GM18507 (cell line): ENCODE measurements around the gene LRRC8C.
A peak's percentile ranks its signal among the peaks of the same experiment; 100 is the strongest.
"Not testable (repeated sequence)": the region's sequence is repeated elsewhere in the genome, so short reads cannot be mapped to it uniquely, and the experiment has no call there.

ENCODE experiments used
- DNase-seq: peaks from one replicate; pipeline ENCODE4 v3.0.0; 2011; ENCODE audit warnings: low read depth; ENCODE audit not compliant: insufficient read length; ENCODE audit errors: extremely low spot score
- FAIRE-seq: peaks from 2 replicates; lab custom pipeline; 2011; peaks lifted over from hg19 to GRCh38; lab: Jason Lieb, UNC

LRRC8C gene

DNA sequence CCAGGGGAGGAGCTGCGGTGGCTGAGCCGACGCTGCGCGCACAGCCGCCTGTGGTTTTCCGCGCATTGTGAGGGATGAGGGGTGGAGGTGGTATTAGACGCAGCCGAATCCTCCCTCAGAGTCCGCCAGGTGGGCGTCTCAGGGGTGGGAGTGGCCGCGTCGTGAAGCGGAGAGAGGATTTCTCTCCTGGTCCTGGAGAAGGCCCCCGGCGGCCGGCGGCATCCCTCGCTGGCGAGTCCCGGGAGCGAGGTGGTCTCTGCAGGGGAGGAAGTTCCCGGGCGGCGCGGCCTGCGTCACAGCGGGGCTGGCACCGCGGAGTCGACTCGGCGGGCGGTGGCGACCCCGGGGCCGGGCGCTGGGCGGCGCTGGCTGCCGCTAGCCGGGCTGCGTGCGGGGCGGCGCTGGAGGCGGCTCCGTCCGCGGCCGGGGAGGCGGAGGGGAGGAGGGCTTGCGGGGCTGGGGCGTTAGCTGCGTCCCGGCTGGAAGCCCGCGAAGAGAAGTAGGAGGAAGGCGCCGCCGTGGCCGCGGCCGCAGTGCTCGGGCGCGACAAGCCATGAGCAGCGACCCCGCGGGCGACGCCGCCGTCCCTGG, at the start of gene LRRC8C:
Gene LRRC8C, plus strand, starts transcription at position 464 of the 591 bp plus-strand sequence. CDS start 53,354 bp downstream, outside the sequence.
- peak; percentile 64 for DNase-seq
- FAIRE-seq, result peak; percentile 70

DNA sequence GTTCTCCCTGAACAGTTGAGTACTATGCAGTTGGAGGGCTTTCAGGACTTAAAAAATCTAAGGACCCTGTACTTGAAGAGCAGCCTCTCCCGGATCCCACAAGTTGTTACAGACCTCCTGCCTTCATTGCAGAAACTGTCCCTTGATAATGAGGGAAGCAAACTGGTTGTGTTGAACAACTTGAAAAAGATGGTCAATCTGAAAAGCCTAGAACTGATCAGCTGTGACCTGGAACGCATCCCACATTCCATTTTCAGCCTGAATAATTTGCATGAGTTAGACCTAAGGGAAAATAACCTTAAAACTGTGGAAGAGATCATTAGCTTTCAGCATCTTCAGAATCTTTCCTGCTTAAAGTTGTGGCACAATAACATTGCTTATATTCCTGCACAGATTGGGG, 48.7 kb upstream of the LRRC8C start:
- no peak for DNase-seq
- no peak for FAIRE-seq

DNA sequence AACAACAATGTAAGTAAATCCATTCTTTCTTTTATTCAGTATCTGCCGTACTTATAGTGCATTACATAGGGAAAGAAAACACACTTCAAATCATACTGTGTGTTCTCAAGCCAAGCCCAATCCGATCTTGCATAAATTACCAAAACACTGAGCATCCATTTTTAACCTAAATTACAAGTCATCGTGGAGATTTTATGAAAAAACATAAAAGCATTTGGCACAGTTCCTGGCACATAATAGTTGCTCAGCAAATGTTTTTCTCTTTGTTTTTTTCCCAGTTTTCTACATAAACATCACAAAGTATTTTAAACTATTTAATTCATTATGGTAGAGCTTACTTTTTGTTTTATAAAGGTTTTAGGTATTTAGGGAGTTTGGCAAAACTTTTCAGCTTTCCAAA, 48.1 kb upstream of the LRRC8C start:
- no peak for FAIRE-seq
- no peak for DNase-seq

DNA sequence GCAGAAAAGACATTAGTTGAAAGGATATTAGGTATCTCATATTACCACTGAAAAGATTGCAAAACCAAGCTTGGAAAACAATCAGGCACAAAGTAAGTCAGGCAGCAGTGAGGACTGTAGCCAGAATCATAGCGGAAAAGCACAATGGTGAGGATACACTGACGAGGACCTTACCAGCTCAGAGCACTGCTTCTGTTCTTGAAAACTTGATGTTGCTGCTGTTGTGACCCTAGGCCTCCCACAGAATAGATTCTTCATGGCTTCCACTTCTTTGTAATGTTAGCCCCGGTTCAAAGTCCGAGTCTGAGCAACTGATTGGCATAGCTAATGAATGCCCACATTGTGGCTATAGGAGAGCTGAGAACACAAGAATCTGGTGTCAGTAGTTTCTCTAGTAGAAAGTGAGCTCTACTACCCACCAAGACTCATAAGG, 45.2 kb upstream of the LRRC8C start:
- FAIRE-seq, result no peak
- DNase-seq, result no peak

DNA sequence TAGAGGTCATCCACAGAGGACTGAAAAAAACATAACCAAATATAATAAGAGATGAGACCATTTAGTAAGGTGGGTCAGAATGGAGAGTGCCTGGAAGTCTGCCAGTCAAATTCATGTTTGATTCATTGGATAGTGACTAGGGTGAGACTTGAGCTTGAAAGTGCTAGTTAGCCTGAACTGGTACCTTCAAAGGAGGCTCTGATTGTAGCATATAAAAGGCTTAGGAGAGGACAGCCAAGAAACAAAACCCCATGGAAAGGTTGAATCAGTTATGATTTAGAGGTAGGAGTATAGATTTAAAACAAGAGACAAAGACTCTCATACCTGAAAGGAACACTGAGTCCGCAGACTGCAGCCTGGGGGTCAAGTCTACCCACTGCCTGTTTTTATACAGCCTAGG, 44.4 kb upstream of the LRRC8C start:
- no peak for DNase-seq
- no peak for FAIRE-seq

DNA sequence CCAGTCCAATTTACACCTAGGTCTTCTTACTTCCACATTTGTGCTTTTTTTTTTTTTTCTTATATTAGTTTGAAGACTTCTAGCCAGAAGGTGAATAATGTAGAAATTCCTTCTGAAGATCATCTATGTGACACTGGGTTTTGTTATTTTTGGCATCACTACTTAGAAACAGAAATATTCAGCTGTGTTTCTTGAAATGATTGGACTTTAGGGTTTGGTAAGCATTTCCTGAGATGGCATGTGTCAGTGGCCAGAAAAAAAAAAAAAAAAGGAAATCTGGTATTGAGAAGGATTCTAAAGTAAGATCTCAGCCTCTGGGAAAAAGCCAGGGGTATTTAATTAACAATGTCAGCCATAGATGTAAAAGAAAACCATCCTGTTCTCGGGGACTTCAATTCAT, 43.4 kb upstream of the LRRC8C start:
- FAIRE-seq (no peak), DNase-seq (no peak)

DNA sequence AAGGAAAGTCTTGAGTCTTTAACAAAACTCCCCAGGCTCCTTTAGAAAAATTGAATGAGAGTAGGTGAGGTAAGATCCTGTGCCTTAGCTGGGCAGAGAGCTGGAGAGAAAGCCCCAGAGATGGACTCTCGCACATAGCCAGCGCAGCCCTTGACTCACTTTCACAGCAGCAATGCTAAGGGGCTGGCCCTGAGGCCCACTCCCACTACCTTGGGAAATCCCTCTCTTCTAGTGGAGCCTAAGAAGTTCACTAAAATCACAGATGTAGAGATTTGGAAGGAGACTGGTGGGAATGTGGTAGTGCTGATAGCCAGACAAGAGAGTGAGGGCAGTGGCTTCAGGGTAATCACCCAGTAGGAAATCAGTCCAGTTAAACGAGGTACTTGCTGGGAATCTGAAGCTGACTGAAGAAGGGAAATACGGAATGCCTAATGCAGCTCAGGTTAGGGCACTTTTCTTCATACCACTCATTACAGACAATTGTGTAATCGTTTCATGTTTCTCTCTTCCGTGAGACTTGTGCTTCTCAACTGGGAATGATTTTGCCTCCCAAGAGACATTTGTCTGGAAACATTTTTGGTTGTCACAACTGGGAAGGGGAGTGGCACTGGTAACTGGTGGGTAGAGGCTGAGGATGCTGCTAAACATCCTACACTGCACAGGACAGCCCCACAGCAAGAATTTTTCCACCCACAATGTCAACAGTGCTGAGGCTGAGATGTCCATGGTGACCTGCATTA, 42.4 kb upstream of the LRRC8C start:
- no peak for FAIRE-seq
- no peak for DNase-seq

DNA sequence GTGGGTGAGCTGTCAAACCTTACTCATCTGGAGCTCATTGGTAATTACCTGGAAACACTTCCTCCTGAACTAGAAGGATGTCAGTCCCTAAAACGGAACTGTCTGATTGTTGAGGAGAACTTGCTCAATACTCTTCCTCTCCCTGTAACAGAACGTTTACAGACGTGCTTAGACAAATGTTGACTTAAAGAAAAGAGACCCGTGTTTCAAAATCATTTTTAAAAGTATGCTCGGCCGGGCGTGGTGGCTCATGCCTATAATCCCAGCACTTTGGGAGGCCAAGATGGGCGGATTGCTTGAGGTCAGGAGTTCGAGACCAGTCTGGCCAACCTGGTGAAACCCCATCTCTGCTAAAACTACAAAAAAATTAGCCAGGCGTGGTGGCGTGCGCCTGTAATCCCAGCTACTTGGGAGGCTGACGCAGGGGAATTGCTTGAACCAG, 40.0 kb upstream of the LRRC8C start:
- not testable (repeated sequence) for FAIRE-seq, DNase-seq

DNA sequence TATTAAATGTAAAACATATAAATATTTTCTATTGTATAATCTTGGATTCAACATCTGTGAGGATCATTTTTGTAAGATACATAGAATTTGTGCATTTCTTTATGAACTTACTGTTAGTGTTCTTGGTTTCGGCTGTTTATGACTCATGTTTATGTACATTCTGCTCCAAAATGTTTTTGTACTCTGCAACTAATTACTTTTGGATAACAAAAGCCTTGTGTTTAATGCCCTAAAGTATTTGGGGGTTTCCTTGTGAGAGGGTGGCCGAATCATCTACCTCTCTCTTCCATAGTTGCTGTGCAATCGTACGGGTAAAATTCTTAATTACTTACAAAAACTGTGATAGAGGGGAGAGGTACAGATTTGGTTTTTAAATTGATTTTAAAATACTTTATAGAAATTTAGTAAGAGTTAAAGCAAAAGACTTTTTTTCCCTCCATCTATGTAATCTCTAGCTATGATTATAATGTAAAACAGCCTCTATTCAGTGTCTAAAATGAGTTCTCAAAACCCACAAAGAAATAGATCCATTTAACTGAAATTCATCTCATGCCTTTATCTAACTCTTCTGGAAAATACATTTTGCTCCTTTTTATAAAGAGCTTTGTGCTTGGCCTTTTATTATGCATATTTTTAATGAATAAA, 38.7 kb upstream of the LRRC8C start:
- FAIRE-seq, result no peak

DNA sequence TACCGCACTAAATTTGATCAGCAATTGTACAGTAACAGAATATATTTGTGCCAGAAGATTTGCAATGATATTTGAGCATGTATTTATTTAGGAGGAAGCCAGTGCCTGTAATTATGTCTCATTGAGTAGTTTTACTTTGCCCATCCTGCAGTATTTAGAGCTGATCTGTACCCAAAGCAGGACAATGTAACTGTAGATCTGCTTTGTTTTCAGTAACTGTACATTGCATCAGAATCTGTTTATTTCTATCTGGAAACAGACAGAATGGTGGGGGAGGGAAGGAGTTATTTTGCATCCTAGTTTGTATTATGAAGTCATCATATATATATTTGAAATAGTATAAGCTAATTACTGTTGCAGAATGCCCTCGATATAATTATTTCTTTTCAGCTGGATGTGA, 36.2 kb upstream of the LRRC8C start:
- FAIRE-seq, result no peak

More for the DNA sequence above, 38.7 kb upstream of the LRRC8C start:
- no peak for DNase-seq

DNA sequence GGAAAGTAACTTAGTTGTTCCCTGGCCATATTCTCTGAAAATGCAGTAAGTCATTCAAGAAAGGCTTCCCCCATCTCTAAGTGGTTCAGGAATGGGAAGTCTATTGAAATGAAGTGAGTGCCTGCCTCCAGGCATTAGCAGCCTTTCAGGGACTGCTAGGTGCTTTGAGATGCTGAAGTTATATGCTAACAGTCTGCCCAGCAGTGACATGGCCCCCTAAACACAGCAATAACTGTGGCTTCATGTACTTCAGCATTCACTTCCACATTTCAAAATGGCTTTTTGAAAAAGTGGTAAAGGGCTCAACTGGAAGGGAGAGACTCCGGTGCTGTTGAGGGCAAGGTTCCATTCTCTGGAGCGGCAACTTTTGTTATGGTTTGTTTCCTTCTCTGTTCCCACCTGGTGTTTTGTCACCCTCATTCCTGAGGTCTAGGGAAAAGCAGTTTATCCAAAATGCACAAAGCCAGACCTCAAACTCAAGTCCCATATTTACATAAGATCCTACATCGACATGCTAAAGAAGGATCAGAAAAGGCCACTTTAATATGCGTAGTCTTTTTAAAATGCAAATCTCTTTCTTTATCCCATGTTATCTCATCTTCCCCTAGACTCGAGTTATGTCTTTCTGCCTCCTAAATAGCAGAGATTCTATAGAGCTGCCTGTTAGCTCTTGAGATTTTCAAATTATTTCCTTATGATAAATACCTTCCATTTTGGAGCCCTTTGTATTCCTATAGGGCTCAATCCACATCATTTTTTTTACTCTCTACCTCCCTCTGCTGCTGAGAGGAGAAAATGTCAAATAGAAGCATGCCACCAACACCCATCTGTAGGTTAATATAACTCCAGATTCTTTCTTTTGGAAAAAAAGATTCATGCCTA, 34.2 kb upstream of the LRRC8C start:
- peak; percentile 68 for FAIRE-seq
- DNase-seq, result peak; percentile 14

More for the DNA sequence above, 36.2 kb upstream of the LRRC8C start:
- no peak for DNase-seq

DNA sequence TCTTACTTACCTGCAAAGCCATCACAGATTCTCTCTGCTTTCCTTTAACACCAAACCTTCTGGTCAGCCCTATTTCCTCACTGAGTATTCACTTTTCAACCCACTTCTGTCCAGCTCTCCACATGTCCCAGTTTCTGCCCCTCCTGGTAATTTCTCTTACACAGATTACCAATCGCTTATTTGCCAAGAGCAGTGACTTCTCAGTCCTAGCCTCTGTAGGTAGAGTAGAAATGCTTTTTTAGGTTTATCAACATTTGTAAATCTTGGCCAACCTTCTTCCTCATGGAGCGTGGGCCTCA, 33.6 kb upstream of the LRRC8C start:
- DNase-seq, result no peak
- FAIRE-seq, result no peak

DNA sequence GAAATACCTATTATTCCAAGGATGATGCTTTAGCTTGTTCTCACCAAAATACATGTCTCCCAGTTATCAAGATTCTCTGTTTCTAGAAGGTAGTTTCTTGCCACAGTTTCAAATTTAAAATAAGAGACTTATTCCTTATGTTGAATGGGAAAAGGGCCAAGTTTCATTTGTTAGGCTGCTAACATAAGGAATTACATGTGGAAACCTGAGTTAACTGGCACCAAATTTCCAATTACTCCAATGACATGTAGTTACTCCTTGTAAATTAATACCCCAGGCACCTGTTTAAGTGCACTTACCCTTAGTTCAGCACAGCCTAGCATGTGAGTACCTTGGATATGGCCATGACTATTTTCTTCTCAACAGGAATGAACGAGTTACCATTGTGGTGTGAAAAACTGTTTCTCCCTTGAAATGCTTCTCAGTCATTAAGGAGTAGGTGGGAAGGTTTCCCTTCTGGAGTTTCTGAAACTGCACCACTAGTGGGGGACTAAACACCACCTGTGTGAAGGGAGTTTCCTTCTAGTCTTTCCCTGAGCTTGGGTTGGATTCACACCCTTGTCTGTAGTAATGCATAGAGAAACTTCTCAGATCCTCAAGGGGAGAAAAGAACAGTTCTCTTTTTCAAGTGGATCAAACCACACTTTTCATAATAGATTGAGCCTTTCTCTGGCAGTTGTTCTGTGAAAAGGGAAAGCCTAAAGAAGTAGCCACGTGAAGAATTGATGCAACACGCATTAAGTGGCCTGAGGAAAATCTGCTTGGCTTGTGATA, 32.3 kb upstream of the LRRC8C start:
- FAIRE-seq (peak; percentile 44), DNase-seq (no peak)

DNA sequence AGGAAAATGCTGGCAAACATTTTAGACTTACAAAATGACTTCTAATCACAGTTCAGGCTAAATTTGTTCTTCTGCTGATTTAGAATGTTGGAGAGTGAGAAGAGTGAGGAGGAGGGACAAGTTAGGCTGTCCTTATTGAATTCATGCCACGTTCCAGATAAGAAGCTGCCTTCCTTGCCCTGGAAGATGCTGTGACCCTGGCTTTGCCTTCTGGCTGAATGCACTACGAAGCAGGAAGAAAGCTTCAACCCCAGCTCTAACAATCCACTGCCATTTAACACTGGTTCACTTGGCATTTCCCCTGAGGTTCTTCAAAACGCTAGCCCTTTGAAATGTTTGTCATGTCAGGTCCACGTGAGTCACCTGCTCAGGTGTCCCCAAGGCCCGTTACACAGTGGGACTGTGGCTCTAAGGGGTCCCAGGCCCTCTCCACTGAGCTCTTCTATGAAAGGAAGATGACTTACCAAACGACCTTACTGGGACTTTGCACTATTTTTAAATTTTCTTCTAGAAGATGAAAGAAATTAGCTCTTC, 30.0 kb upstream of the LRRC8C start:
- FAIRE-seq, result no peak

DNA sequence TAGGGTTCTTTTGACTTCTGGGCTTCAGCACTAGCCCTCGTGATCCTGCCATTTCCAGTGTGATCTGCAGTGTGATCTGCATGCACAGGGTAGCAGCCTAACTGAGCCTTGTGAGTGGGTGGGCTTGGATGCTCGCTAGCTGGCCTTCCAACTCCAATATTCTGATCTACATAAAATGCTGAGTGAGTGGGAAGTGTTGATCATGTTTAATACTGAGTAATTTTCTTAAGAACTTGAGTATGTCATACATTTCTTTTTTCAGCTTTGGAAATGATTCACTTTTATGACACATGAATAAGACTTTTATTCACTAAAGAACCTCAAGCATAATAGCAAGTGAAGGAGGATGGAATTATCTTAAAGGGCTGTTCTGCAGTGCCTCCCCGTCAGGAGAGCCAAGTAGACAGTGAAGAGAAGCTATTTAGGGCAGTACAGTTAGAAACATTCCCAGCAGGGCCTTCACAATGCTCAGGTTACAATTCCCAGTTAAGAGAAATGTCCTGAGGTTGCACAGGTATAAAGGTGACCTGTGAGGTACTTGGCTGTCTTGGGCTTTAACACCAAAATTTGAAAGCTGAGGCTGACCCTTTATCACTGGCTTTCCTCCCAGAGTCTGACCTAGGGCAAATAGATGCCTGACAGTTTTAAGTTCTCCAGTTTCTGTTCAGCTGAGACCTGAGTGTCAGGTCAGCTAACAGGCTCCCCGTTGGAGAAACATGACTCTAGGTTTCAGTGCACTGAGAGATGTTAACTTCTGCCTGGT, 29.1 kb upstream of the LRRC8C start:
- DNase-seq (no peak), FAIRE-seq (no peak)

More for the DNA sequence above, 30.0 kb upstream of the LRRC8C start:
- no peak for DNase-seq

DNA sequence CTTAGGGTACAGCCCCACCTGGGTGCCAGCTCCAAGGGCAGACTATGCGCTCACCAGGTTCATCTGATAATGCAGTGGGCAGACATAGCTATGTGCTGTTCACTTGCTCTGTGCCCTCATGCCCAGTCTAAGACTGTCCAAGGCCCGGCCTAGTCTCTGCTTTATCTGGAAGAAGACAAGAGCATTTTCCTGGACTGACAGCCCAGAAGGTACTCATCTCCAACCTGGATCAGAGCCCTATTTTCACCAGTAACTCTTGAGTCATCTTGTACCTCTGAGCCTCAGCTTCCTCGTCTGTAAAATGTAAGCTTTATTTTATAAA, 28.5 kb upstream of the LRRC8C start:
- FAIRE-seq, result no peak
- no peak for DNase-seq

DNA sequence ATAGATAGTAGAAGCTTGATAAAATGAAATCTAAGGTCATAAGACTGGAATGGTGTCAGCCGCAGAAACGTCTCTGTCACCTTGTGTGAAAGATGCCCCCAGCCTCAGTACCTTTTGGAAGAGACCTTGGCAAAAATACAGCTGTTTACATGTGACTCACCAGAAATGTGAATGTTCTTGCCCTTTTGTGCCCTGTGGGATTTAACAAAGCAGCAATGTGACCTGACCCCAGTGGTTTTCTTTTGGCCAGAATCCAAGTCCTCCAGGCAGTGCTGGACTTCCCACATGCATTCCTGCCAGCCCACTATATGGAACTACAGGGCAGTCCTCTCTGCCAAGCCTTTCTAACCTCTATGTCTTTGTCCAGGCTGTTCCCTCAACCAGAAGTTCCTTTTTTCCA, 27.2 kb upstream of the LRRC8C start:
- DNase-seq (no peak), FAIRE-seq (no peak)

DNA sequence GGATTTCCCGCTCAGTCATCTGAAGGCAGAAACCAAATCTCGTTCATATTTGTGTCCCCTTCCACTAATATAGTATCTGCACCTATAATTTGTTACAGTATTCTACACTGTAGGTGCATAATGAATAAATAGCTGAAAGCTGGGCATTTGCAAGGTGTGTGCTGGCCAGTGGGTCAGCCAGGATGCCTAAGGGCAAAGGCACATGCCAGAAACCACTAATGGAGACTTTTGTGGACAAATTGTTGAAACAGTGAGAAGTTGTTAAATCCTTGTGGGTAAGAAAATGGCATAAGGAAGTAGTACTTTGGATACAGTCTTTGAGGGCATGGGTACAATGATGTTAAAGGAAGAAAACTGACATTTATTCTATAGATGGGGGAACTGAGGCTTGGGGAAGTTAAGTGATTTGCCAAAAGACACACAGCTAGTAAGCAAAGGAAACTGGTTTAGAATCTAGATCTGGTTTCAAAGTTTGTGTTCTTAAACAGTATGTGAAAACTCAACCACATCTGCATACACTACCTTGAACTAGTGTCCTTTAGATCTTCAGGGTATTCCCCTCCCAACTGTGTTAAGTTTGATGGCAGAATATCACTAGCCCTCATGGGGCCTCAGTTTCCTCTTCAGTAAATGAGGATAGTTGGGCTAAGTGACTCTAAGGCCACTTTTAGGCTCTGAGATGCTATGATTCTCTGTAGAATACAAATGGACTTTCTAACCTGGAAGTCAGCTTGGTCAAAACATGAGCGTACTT, 26.5 kb upstream of the LRRC8C start:
- no peak for FAIRE-seq
- no peak for DNase-seq
